Small intestine (tissue), 7 donors: ENCODE measurements around the gene PURB. TPM values are rescaled to one million over a fixed set of nuclear protein-coding genes. Genes with fewer than 3 reads are reported as not detected.

Source experiments
- DNase-seq, 2 donors: peaks; one replicate each; pipeline versions ENCODE4 v3.0.0 to v3.0.0-alpha.2; 2013
- FAIRE-seq: peaks from 2 replicates; lab custom pipeline; 2012; peaks lifted over from hg19 to GRCh38; lab: Jason Lieb, UNC
- H3K27ac ChIP-seq, 3 donors: one replicate each; pipeline ENCODE4 v1.5.1; 2013; ENCODE audit warnings: low read length in 2 of 3, mild to moderate bottlenecking in 2 of 3, control low read depth in 1 of 3, inconsistent platforms in 1 of 3, low read depth in 1 of 3, moderate library complexity in 1 of 3
- H3K27me3 ChIP-seq, 3 donors: one replicate each; pipeline ENCODE4 v1.6.1; 2013; ENCODE audit warnings: low read length in 3 of 3, inconsistent platforms in 1 of 3; ENCODE audit not compliant: control insufficient read depth in 3 of 3, insufficient read depth in 3 of 3
- H3K36me3 ChIP-seq, 3 donors: one replicate each; pipeline ENCODE4 v1.6.1; 2013; ENCODE audit warnings: low read length in 3 of 3, inconsistent platforms in 1 of 3, low read depth in 1 of 3, mild to moderate bottlenecking in 1 of 3, moderate library complexity in 1 of 3; ENCODE audit not compliant: control insufficient read depth in 3 of 3, insufficient read depth in 2 of 3
- H3K4me1 ChIP-seq, 3 donors: one replicate each; pipeline ENCODE4 v1.6.1; 2013; ENCODE audit warnings: low read length in 2 of 3, inconsistent platforms in 1 of 3, low read depth in 1 of 3, mild to moderate bottlenecking in 1 of 3, moderate library complexity in 1 of 3; ENCODE audit not compliant: control insufficient read depth in 3 of 3, insufficient read depth in 2 of 3
- H3K4me3 ChIP-seq, 3 donors: one replicate each; pipeline ENCODE4 v1.5.1; 2013; ENCODE audit warnings: low read length in 3 of 3, control low read depth in 1 of 3, inconsistent platforms in 1 of 3, low read depth in 1 of 3, mild to moderate bottlenecking in 1 of 3, moderate library complexity in 1 of 3
- H3K9me3 ChIP-seq, 2 donors: one replicate each; pipeline ENCODE4 v1.6.1; 2013; ENCODE audit warnings: low read depth in 1 of 2, low read length in 1 of 2; ENCODE audit not compliant: control insufficient read depth in 2 of 2, insufficient read depth in 1 of 2
- WGBS, 3 donors: extraction: QIAGEN DNeasy Blood & Tissue Kit; methylation state at CpG; one replicate each; pipeline ENCODE4 v1.1.7; 2013; 5-methylcytosine and 5-hydroxymethylcytosine counted together
- polyA plus RNA-seq, 4 donors: library from polyadenylated mRNA; stranded (reverse) in 3 of 4; unstranded in 1 of 4; fragments of 200-250 nt in 3 of 4; fragments of 120-200 nt in 1 of 4; gene quantifications; one replicate each; pipeline versions ENCODE4 v1.2.1 to v1.2.3, GENCODE V29; 2013
- donor health status: healthy with polysubstance abuse.
- donor health status: control.
- donor health status: control.
- donor health status: Bipolar disorder and iron deficiency.
- donor health status: healthy.

Gene PURB
- polyA plus RNA-seq, 4 donors = 4.1 to 20.9 (median 6.3) TPM

DNA sequence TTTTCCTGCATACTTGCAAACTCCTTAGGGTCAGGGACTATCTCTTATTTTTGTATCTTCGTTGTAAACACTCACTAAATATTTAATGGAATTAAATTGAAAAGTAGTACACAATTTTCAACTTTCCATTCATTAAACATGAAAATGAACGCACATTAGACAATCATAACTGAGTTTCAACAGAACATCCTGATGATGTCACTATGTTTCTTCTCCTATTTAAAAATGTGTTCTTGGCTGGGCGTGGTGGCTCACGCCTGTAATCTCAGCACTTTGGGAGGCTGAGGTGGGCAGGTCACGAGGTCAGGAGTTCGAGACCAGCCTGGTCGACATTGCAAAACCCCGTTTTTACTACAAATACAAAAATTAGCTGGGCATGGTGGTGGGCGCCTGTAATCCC, 14.1 kb upstream of the PURB start:
- no peak for FAIRE-seq
- no peaks in the 10 kb centered on the region for H3K4me1 ChIP-seq
- H3K27me3 ChIP-seq = no peaks in the 10 kb centered on the region
- no peak for DNase-seq
- no peak overlapping the region for H3K4me3 ChIP-seq
- no peaks in the 10 kb centered on the region for H3K36me3 ChIP-seq
- H3K9me3 ChIP-seq = no peaks in the 10 kb centered on the region
- H3K27ac ChIP-seq = no peak overlapping the region
- 80 to 89% (median 88%) methylated on average over 9 of the region's 9 CpGs for WGBS, 3 donors

DNA sequence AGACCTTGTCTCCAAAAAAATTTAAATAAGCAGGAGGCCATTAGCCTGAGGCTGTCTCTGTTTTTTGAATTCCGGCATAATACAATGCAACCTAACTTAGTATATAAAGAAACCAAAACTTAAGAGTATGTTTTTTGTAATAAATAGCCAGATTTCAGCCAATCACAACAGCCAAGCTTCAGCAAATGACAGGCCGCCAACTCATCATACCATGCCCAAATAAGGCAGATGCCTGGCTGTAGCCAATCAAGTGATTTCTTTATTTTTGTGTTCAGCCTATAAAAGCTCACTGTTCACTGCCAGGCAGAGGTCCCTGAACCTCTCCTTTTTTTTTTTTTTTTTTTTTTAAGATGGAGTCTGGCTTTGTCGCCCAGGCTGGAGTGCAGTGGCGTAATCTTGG, 12.7 kb upstream of the PURB start:
- Histone ChIP-seq H3K27me3 (no peaks in the 10 kb centered on the region), H3K36me3 (no peaks in the 10 kb centered on the region), H3K4me3 (no peak overlapping the region), H3K9me3 (no peaks in the 10 kb centered on the region), H3K27ac (no peak overlapping the region), H3K4me1 (no peaks in the 10 kb centered on the region)
- DNase-seq (no peak), FAIRE-seq (no peak)
- 94 to 98% (median 95%) methylated on average over 4 of the region's 4 CpGs for WGBS, 3 donors

DNA sequence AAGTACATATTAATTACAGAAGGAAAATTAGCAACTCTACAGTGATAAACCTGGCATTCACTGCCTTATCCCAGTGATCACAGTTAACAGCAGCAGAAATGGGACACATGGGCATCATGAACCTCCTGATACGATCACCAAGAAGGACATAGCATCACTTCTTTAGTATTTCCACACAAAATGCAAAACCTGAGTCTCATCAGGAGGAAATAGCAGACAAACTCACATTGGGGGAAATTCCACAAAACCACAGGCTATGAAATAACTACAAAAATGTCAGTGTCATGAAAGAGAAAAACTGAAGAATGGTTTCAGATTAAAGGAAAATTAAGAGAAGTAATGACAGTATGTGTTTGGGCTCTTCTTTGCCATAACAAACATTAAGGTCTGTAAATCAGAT, 12.0 kb upstream of the PURB start:
- 76 to 83% (median 81%) methylated on average over 1 of the region's 1 CpG for WGBS, 3 donors
- no peaks in the 10 kb centered on the region for H3K4me1 ChIP-seq
- DNase-seq (no peak), FAIRE-seq (no peak)
- H3K27ac ChIP-seq = no peak overlapping the region
- no peaks in the 10 kb centered on the region for H3K9me3 ChIP-seq
- no peaks in the 10 kb centered on the region for H3K27me3 ChIP-seq
- H3K36me3 ChIP-seq = no peaks in the 10 kb centered on the region
- H3K4me3 ChIP-seq = no peak overlapping the region

GRCh38 chr7:44894888-44895580, 9.7 kb upstream of the PURB start:
- Histone ChIP-seq H3K4me3 (no peak overlapping the region), H3K27me3 (no peaks in the 10 kb centered on the region), H3K9me3 (no peaks in the 10 kb centered on the region), H3K36me3 (no peaks in the 10 kb centered on the region), H3K4me1 (no peaks in the 10 kb centered on the region), H3K27ac (no peak overlapping the region)
- FAIRE-seq (no peak), DNase-seq (no peak)
- WGBS, 3 donors = 75 to 92% (median 85%) methylated on average over 4 of the region's 4 CpGs

DNA sequence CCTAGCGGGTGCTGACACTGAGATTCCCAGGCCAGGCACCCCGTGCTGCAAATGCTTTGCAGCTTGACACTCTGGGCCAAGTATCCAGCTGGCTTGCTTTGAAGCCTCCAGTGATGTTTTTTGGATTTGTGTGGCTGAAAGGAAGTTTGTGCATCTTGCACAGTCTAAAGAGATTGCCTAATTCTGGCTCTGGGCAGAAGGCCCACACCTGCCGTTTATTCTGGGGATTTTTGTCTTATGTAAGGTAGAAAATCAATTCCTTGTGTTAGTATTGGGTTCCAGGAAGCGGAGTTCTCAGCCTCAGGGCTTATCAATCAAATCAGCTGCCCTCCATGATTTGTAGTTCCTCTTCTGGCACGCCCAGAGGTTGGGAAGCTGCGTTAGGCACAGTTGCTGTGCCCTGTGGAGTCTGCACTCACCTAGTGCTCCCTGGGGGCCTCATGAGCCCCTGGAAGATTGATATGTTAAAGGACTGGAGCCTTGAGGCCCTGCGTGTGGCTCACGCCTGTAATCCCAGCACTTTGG, 8.4 kb upstream of the PURB start:
- no peak overlapping the region for H3K27ac ChIP-seq
- FAIRE-seq (no peak), DNase-seq (no peak)
- H3K27me3 ChIP-seq = no peaks in the 10 kb centered on the region
- H3K36me3 ChIP-seq = no peaks in the 10 kb centered on the region
- WGBS, 3 donors = 68 to 72% (median 72%) methylated on average over 8 of the region's 8 CpGs
- H3K9me3 ChIP-seq = no peaks in the 10 kb centered on the region
- H3K4me1 ChIP-seq = no peaks in the 10 kb centered on the region
- no peak overlapping the region for H3K4me3 ChIP-seq

- DNase-seq = no peak
- no peaks in the 10 kb centered on the region for H3K9me3 ChIP-seq
- no peak overlapping the region for H3K4me3 ChIP-seq
- H3K36me3 ChIP-seq = no peaks in the 10 kb centered on the region
- no peak for FAIRE-seq
- 79 to 91% (median 89%) methylated on average over 1 of the region's 1 CpG for WGBS, 3 donors
- H3K27ac ChIP-seq = no peak overlapping the region
- H3K4me1 ChIP-seq = no peaks in the 10 kb centered on the region
- H3K27me3 ChIP-seq = no peaks in the 10 kb centered on the region
Observed at GRCh38 chr7:44891791-44892190, 6.5 kb upstream of the PURB start.

DNA sequence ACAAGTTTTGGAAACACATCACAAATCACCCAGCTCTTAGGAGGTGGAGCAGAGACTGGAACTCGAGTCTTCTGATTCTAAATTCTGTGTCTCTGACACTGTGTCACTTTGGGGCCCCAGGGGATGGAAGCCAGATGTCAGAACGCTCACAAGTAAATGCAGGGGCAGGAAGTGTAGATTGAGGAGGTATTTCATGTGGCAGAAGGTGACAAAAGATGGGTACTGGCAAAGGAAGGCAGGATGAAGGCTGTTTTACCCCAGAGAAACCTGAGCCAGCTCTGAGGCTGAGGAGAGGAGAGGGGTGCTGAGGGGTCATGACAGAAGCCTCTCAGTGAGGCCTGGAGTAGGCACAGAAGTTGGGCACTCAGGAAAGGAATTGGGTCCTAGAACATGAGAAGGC, 6.0 kb upstream of the PURB start:
- Histone ChIP-seq H3K27ac (no peak overlapping the region), H3K36me3 (no peaks in the 10 kb centered on the region), H3K4me1 (no peaks in the 10 kb centered on the region), H3K9me3 (no peaks in the 10 kb centered on the region), H3K4me3 (no peak overlapping the region), H3K27me3 (no peaks in the 10 kb centered on the region)
- FAIRE-seq = no peak
- WGBS, 3 donors = 56 to 79% (median 60%) methylated on average over 2 of the region's 2 CpGs
- no peak for DNase-seq

- Histone ChIP-seq H3K4me3 (no peak overlapping the region), H3K36me3 (peaks cover 0 to 2% (median 0%) of the 10 kb centered on the region in 3 donors), H3K27me3 (no peaks in the 10 kb centered on the region), H3K9me3 (peaks cover 0 to 3% of the 10 kb centered on the region in 2 donors), H3K27ac (no peak overlapping the region), H3K4me1 (peaks cover 0 to 7% (median 2%) of the 10 kb centered on the region in 3 donors)
- FAIRE-seq = no peak
- WGBS, 3 donors = 87 to 91% (median 88%) methylated on average over 5 of the region's 5 CpGs
- DNase-seq = no peak
Observed at GRCh38 chr7:44889086-44889781, 3.9 kb upstream of the PURB start.
